DND-41 (cell line): ENCODE results near the gene SMPDL3B.

Experiments
- EZH2 ChIP-seq: IDR thresholded peaks from 3 replicates; pipeline ENCODE4 v1.6.1; 2012; ENCODE audit warnings: borderline replicate concordance, low read depth, mild to moderate bottlenecking, moderate library complexity, low read length, inconsistent platforms; ENCODE audit not compliant: severe bottlenecking
- TF ChIP-seq, protein P1 (sequence below): IDR thresholded peaks from 2 replicates; pipeline ENCODE4 v1.5.1; 2012; ENCODE audit warnings: borderline replicate concordance, low read length, moderate library complexity, mild to moderate bottlenecking; ENCODE audit not compliant: poor library complexity, severe bottlenecking; ENCODE audit errors: extremely low read depth

DNA sequence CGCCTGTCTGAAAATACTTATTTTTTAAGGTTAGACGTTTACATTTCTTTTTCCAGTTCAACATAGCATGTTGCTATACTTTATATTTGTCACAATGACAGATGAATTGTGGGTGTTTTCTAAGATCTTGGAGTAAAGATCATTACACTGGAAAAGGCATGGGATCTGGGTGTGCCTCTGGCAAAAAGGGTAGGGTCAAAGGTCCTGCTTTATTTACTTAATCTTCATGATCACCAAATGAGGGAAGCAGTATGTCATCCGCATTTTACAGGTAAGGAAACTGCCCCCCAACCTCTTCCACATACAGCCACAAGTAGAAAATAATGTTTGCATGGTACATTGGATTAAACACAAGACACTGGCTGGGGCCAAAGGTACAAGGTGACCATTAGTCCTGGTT, 12.5 kb upstream of the SMPDL3B start:
- TF ChIP-seq, protein P1, sequence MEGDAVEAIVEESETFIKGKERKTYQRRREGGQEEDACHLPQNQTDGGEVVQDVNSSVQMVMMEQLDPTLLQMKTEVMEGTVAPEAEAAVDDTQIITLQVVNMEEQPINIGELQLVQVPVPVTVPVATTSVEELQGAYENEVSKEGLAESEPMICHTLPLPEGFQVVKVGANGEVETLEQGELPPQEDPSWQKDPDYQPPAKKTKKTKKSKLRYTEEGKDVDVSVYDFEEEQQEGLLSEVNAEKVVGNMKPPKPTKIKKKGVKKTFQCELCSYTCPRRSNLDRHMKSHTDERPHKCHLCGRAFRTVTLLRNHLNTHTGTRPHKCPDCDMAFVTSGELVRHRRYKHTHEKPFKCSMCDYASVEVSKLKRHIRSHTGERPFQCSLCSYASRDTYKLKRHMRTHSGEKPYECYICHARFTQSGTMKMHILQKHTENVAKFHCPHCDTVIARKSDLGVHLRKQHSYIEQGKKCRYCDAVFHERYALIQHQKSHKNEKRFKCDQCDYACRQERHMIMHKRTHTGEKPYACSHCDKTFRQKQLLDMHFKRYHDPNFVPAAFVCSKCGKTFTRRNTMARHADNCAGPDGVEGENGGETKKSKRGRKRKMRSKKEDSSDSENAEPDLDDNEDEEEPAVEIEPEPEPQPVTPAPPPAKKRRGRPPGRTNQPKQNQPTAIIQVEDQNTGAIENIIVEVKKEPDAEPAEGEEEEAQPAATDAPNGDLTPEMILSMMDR: no peak
- no peak for TF ChIP-seq EZH2
